Suprapubic skin (tissue), 4 donors: ENCODE measurements around the gene CD70. TPM values are rescaled to one million over a fixed set of nuclear protein-coding genes. Genes with fewer than 3 reads are reported as not detected.
"Not testable (repeated sequence)": the region's sequence is repeated elsewhere in the genome, so short reads cannot be mapped to it uniquely, and the experiment has no call there.

ENCODE experiments used
- DNase-seq, 2 donors: peaks; one replicate each; pipeline ENCODE4 v3.0.0-alpha.2; 2019; ENCODE audit warnings: low spot score in 2 of 2
- H3K27ac ChIP-seq: fragments of 200-600 bp; sonication (generic); one replicate; pipeline ENCODE4 v1.5.1; 2019
- H3K27me3 ChIP-seq: fragments of 200-600 bp; sonication (generic); one replicate; pipeline ENCODE4 v1.5.1; 2019
- H3K36me3 ChIP-seq: fragments of 200-600 bp; sonication (generic); one replicate; pipeline ENCODE4 v1.5.1; 2019
- H3K4me1 ChIP-seq: fragments of 200-600 bp; sonication (generic); one replicate; pipeline ENCODE4 v1.5.1; 2019
- H3K4me3 ChIP-seq: fragments of 200-600 bp; sonication (generic); one replicate; pipeline ENCODE4 v1.5.1; 2019; ENCODE audit warnings: mild to moderate bottlenecking
- H3K9me3 ChIP-seq: fragments of 200-600 bp; sonication (generic); one replicate; pipeline ENCODE4 v1.5.1; 2019
- CTCF ChIP-seq, 2 donors: fragments of 200-600 bp in 1 of 2; fragments of 450-650 bp in 1 of 2; sonication (generic) in 1 of 2; IDR thresholded peaks; one replicate each; pipeline ENCODE4 v1.5.1; 2016 to 2019; ENCODE audit warnings: antibody characterized with exemption in 2 of 2, mild to moderate bottlenecking in 1 of 2, moderate library complexity in 1 of 2
- EP300 ChIP-seq: sonication (generic); formaldehyde crosslinking; IDR thresholded peaks from one replicate; pipeline ENCODE4 v1.6.1; 2017; ENCODE audit warnings: antibody characterized with exemption
- POLR2A ChIP-seq, 2 donors: fragments of 450-650 bp; IDR thresholded peaks; one replicate each; pipeline ENCODE4 v1.6.1; 2017; ENCODE audit warnings: antibody characterized with exemption in 2 of 2, mild to moderate bottlenecking in 2 of 2, moderate library complexity in 2 of 2
- POLR2AphosphoS5 ChIP-seq, 3 donors: sonication (generic); formaldehyde crosslinking; IDR thresholded peaks; one replicate each; pipeline ENCODE4 v1.6.1; 2017; ENCODE audit warnings: antibody characterized with exemption in 3 of 3
- WGBS: methylation state at CpG from one replicate; pipeline ENCODE4 v1.1.5; 2018; 5-methylcytosine and 5-hydroxymethylcytosine counted together
- total RNA-seq, 4 donors: library from RNA; depleted of rRNA; stranded (reverse); fragments of >200 nt; gene quantifications; one replicate each; pipeline ENCODE4 v1.1.0, GENCODE V29; 2016

The CD70 gene
- total RNA-seq, 4 donors from 2014 or later: 0.97 TPM; not detected in 3

DNA sequence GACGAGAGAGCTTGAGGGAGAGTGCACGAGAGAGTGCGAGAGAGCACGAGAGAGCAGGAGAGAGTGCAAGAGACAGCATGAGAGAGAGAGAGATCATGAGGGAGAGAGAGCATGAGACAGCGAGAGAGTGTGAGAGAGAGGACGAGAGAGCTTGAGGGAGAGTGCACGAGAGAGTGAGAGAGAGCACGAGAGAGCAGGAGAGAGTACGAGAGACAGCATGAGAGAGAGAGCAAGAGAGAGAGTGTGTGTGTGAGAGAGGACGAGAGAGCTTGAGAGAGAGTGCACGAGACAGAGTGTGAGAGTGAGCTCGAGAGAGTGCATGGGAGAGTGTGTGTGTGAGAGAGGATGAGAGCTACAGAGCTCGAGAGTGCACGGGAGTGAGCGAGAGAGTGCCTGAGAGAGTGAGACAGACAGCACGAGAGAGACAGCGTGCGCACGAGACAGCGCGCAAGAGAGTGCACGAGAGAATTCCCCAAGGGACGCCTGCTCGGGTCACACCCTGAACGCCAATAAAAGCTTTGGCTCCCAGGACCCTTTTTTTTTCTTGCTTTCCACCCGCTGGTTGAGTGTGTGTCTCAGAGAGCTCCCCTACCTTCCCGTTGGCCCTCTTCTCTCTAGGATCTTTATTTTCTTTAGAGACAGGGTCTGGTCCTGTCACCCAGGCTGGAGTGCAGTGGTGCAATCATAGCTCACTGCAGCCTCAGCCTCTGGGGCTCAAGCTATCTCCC is 3.7 kb downstream of the CD70 start:
- DNase-seq: no peak
- Histone ChIP-seq H3K4me1 (peaks cover 43% of the 10 kb centered on the region), H3K36me3 (no peaks in the 10 kb centered on the region), H3K4me3 (peak overlapping the region; percentile 24), H3K9me3 (no peaks in the 10 kb centered on the region), H3K27ac (no peak overlapping the region), H3K27me3 (peaks cover 79% of the 10 kb centered on the region)
- WGBS: 2% methylated on average over 27 of the region's 27 CpGs
- TF ChIP-seq POLR2A (IDR thresholded peaks at IDR 0.05): no peak
- no peak for TF ChIP-seq POLR2AphosphoS5 (IDR thresholded peaks at IDR 0.05)
- TF ChIP-seq EP300: no peak
- TF ChIP-seq CTCF (IDR thresholded peaks at IDR 0.05): no peak

GRCh38 chr19:6586726-6587092 is 4.2 kb downstream of the CD70 start:
- peaks cover 43% of the 10 kb centered on the region for H3K4me1 ChIP-seq
- TF ChIP-seq CTCF (IDR thresholded peaks at IDR 0.05) (no peak), POLR2A (IDR thresholded peaks at IDR 0.05) (no peak), EP300 (no peak), POLR2AphosphoS5 (IDR thresholded peaks at IDR 0.05) (no peak)
- H3K4me3 ChIP-seq: no peak overlapping the region
- no peaks in the 10 kb centered on the region for H3K36me3 ChIP-seq
- H3K27me3 ChIP-seq: peaks cover 74% of the 10 kb centered on the region
- H3K9me3 ChIP-seq: no peaks in the 10 kb centered on the region
- H3K27ac ChIP-seq: no peak overlapping the region
- WGBS: 14% methylated on average over 4 of the region's 4 CpGs
- DNase-seq: no peak

DNA sequence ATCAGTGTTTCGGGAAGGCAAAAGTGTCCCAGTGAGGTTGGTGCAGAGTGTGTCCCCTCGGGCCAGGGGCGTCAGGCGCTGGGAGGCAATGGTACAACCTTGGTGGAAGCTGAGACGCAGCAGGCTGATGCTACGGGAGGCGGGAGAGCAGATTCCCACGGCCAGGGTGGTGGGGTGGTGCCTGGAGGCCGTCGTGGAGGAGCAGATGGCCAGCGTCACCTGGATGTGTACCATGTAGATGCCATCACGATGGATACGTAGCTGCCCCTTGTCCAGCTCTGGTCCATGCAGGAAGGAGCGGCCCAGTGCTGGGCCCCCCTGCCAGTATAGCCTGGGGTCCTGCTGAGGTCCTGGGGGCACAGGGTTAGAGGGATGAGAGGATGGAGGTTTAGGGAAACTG is 4.9 kb downstream of the CD70 start:
- no peak overlapping the region for H3K4me3 ChIP-seq
- no peak overlapping the region for H3K27ac ChIP-seq
- peaks cover 67% of the 10 kb centered on the region for H3K27me3 ChIP-seq
- H3K36me3 ChIP-seq: no peaks in the 10 kb centered on the region
- H3K9me3 ChIP-seq: no peaks in the 10 kb centered on the region
- peaks cover 39% of the 10 kb centered on the region for H3K4me1 ChIP-seq
- WGBS: 63% methylated on average over 14 of the region's 14 CpGs
- no peak for DNase-seq
- TF ChIP-seq POLR2A (IDR thresholded peaks at IDR 0.05) (no peak), EP300 (no peak), POLR2AphosphoS5 (IDR thresholded peaks at IDR 0.05) (no peak), CTCF (IDR thresholded peaks at IDR 0.05) (no peak)

DNA sequence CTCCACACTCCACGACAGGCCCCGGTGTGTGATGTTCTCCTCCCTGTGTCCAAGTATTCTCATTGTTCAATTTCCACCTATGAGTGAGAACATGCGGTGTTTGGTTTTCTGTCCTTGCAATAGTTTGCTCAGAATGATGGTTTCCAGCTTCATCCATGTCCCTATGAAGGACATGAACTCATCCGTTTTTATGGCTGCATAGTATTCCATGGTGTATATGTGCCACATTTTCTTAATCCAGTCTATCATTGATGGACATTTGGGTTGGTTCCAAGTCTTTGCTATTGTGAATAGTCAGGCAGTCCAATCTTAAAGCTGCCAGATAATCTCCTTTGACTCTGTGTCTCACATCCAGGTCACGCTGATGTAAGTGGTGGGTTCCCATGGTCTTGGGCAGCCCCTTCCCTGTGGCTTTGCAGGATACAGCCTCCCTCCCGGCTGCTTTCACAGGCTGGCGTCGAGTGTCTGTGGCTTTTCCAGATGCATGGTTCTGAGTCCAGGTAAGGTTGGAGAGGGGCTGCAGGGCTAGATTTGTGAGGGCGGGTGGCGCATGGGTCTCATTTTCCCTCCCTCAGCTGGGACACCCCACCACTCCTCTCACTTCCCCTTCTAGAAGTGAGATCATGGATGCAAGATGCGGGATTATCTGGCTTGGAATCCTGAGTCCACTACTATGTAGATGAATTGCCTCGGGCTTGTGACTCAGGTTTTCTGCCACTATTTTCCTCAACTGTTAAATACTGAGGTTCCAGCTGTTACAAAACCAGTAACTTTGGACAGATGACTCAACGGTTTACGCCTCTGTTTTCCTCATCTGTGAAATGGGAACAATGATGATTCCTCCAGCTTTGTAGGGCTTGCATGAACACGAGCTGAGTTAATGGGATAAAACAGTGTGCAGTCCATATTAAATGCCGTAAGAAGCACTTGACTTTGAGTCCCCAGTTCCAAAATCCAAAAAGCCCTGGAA is 8.2 kb downstream of the CD70 start:
- WGBS: 83% methylated on average over 15 of the region's 16 CpGs
- not testable (repeated sequence) for DNase-seq, H3K9me3 ChIP-seq, H3K4me3 ChIP-seq, H3K36me3 ChIP-seq, H3K27ac ChIP-seq
- Histone ChIP-seq H3K27me3 (peaks cover 35% of the 10 kb centered on the region), H3K4me1 (peaks cover 11% of the 10 kb centered on the region)

- Histone ChIP-seq H3K27me3 (peaks cover 11% of the 10 kb centered on the region), H3K4me1 (peaks cover 19% of the 10 kb centered on the region), H3K36me3 (no peaks in the 10 kb centered on the region), H3K4me3 (no peak overlapping the region), H3K9me3 (no peaks in the 10 kb centered on the region), H3K27ac (no peak overlapping the region)
- 77% methylated on average over 8 of the region's 8 CpGs for WGBS
- TF ChIP-seq CTCF (IDR thresholded peaks at IDR 0.05): no peak
- no peak for TF ChIP-seq POLR2AphosphoS5 (IDR thresholded peaks at IDR 0.05)
- no peak for TF ChIP-seq EP300
- no peak for TF ChIP-seq POLR2A (IDR thresholded peaks at IDR 0.05)
- DNase-seq: no peak
These were observed 10.6 kb downstream of the CD70 start for GRCh38 chr19:6580313-6580712.
